Measurements from ENCODE around the gene RASA2.

- TF ChIP-seq CTCF (IDR thresholded peaks at IDR 0.05) (no peak), POLR2AphosphoS5 (IDR thresholded peaks at IDR 0.05) (no peak), POLR2A (IDR thresholded peaks at IDR 0.05) (no peak)
Observed at GRCh38 chr3:141650783-141651182, 164.0 kb downstream of the RASA2 start.

Data from prostate gland (tissue), 2 donors.